Small intestine (tissue), 7 donors: ENCODE measurements around the gene PPRC1. TPM values are rescaled to one million over a fixed set of nuclear protein-coding genes. Genes with fewer than 3 reads are reported as not detected.

Experiments used
- DNase-seq, 2 donors: peaks; one replicate each; pipeline versions ENCODE4 v3.0.0 to v3.0.0-alpha.2; 2013
- FAIRE-seq: peaks from 2 replicates; lab custom pipeline; 2012; peaks lifted over from hg19 to GRCh38; lab: Jason Lieb, UNC
- H3K27ac ChIP-seq, 3 donors: one replicate each; pipeline ENCODE4 v1.5.1; 2013; ENCODE audit warnings: low read length in 2 of 3, mild to moderate bottlenecking in 2 of 3, control low read depth in 1 of 3, inconsistent platforms in 1 of 3, low read depth in 1 of 3, moderate library complexity in 1 of 3
- H3K27me3 ChIP-seq, 3 donors: one replicate each; pipeline ENCODE4 v1.6.1; 2013; ENCODE audit warnings: low read length in 3 of 3, inconsistent platforms in 1 of 3; ENCODE audit not compliant: control insufficient read depth in 3 of 3, insufficient read depth in 3 of 3
- H3K36me3 ChIP-seq, 3 donors: one replicate each; pipeline ENCODE4 v1.6.1; 2013; ENCODE audit warnings: low read length in 3 of 3, inconsistent platforms in 1 of 3, low read depth in 1 of 3, mild to moderate bottlenecking in 1 of 3, moderate library complexity in 1 of 3; ENCODE audit not compliant: control insufficient read depth in 3 of 3, insufficient read depth in 2 of 3
- H3K4me1 ChIP-seq, 3 donors: one replicate each; pipeline ENCODE4 v1.6.1; 2013; ENCODE audit warnings: low read length in 2 of 3, inconsistent platforms in 1 of 3, low read depth in 1 of 3, mild to moderate bottlenecking in 1 of 3, moderate library complexity in 1 of 3; ENCODE audit not compliant: control insufficient read depth in 3 of 3, insufficient read depth in 2 of 3
- H3K4me3 ChIP-seq, 3 donors: one replicate each; pipeline ENCODE4 v1.5.1; 2013; ENCODE audit warnings: low read length in 3 of 3, control low read depth in 1 of 3, inconsistent platforms in 1 of 3, low read depth in 1 of 3, mild to moderate bottlenecking in 1 of 3, moderate library complexity in 1 of 3
- H3K9me3 ChIP-seq, 2 donors: one replicate each; pipeline ENCODE4 v1.6.1; 2013; ENCODE audit warnings: low read depth in 1 of 2, low read length in 1 of 2; ENCODE audit not compliant: control insufficient read depth in 2 of 2, insufficient read depth in 1 of 2
- WGBS, 3 donors: extraction: QIAGEN DNeasy Blood & Tissue Kit; methylation state at CpG; one replicate each; pipeline ENCODE4 v1.1.7; 2013; 5-methylcytosine and 5-hydroxymethylcytosine counted together
- polyA plus RNA-seq, 4 donors: library from polyadenylated mRNA; stranded (reverse) in 3 of 4; unstranded in 1 of 4; fragments of 200-250 nt in 3 of 4; fragments of 120-200 nt in 1 of 4; gene quantifications; one replicate each; pipeline versions ENCODE4 v1.2.1 to v1.2.3, GENCODE V29; 2013
- donor health status: healthy with polysubstance abuse.
- donor health status: control.
- donor health status: control.
- donor health status: Bipolar disorder and iron deficiency.
- donor health status: healthy.

PPRC1 gene
- polyA plus RNA-seq, 4 donors: 4.5 to 26.5 (median 11.9) TPM

GRCh38 chr10:102159051-102159597 is 26.3 kb downstream of the PPRC1 start:
- FAIRE-seq (no peak), DNase-seq (no peak)
- H3K4me3 ChIP-seq: no peak overlapping the region
- H3K9me3 ChIP-seq: no peaks in the 10 kb centered on the region
- H3K4me1 ChIP-seq: no peaks in the 10 kb centered on the region
- no peaks in the 10 kb centered on the region for H3K27me3 ChIP-seq
- 90 to 95% (median 92%) methylated on average over 5 of the region's 5 CpGs for WGBS, 3 donors
- peaks cover 31 to 69% (median 41%) of the 10 kb centered on the region in 3 donors for H3K36me3 ChIP-seq
- no peak overlapping the region for H3K27ac ChIP-seq

- WGBS, 3 donors: 92 to 96% (median 95%) methylated on average over 4 of the region's 4 CpGs
- Histone ChIP-seq H3K9me3 (no peaks in the 10 kb centered on the region), H3K27ac (no peak overlapping the region), H3K4me3 (no peak overlapping the region), H3K4me1 (no peaks in the 10 kb centered on the region), H3K36me3 (peaks cover 31 to 63% (median 41%) of the 10 kb centered on the region in 3 donors), H3K27me3 (no peaks in the 10 kb centered on the region)
- DNase-seq (no peak), FAIRE-seq (no peak)
Observed at GRCh38 chr10:102159831-102160230, 27.0 kb downstream of the PPRC1 start.

DNA sequence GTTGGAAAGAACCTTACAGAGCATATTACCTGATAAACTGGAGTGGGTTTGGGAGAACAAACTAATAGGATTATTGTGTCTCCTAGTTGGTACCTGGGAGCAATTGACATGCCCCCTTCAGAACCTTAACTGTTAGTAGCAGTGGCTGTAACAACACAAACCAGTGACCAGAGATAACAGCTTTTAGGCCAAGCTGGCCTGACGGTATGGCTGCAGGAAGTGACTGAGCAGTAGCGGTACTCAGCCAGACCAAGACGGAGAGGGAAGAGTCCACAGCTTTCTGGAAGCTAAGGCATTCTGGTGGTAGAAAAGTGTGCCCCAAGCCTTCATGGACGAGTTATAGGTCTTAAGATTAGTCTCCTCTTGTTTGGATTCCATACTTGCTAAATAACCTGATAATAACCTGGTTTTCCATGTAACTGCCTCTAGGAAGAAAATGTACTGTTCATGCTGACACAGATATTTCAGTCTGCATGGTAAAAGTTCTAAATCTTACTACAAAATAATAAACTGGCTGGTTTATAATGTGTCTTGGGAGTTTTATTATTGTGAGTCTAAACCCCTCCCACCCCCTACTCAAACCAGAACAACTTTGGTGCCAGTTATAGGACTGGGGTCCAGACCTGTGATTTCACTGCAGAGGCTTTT is 30.6 kb downstream of the PPRC1 start:
- DNase-seq (no peak), FAIRE-seq (no peak)
- Histone ChIP-seq H3K36me3 (peaks cover 28 to 39% (median 28%) of the 10 kb centered on the region in 3 donors), H3K27ac (no peak overlapping the region), H3K4me1 (no peaks in the 10 kb centered on the region), H3K9me3 (no peaks in the 10 kb centered on the region), H3K27me3 (no peaks in the 10 kb centered on the region), H3K4me3 (no peak overlapping the region)
- WGBS, 3 donors: 72 to 79% (median 77%) methylated on average over 4 of the region's 4 CpGs

- H3K27ac ChIP-seq: no peak overlapping the region
- H3K27me3 ChIP-seq: peaks cover 0 to 3% (median 0%) of the 10 kb centered on the region in 3 donors
- H3K4me3 ChIP-seq: no peak overlapping the region
- 29 to 68% (median 29%) methylated on average over 1 of the region's 1 CpG for WGBS, 3 donors
- H3K36me3 ChIP-seq: peaks cover 0 to 4% (median 3%) of the 10 kb centered on the region in 3 donors
- FAIRE-seq: no peak
- no peaks in the 10 kb centered on the region for H3K9me3 ChIP-seq
- no peak for DNase-seq
- H3K4me1 ChIP-seq: no peaks in the 10 kb centered on the region
Observed at GRCh38 chr10:102167861-102168260, 35.0 kb downstream of the PPRC1 start.

DNA sequence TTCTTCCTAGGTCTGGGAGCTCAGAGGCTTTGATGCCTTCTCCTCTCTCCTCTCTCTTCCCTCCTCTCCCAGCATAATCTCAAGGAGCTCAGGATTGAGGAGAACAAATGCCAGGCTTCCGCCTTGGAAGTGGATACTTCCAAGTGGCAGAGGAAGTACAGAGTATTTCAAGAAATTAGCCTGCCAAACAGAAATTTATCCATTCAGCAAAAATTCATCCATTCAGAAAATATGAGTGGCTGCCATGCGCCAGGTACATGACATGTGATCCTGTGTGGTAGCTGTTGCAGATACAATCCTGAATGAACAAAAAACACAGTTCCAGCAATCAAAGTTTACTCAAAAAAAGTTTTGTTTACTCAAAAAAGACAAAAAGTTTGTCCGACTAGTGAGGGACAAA is 37.8 kb downstream of the PPRC1 start:
- FAIRE-seq: no peak

DNA sequence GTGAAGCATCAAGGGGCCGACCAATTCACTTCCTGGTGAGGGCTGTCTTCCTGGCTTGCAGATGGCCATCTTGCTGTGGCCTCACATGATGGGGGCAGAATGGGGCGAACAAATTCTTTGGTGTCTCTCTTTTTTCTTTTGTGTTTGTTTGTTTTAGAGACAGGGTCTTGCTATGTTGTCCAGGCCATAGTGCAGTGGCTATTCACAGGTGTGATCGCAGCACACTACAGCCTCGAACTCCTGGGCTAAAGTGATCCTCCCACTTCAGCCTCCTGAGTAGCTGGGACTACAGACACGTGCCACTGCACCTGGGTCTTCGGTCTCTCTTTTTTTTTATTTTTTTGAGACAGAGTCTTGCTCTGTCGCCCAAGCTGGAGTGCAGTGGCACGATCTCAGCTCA is 39.4 kb downstream of the PPRC1 start:
- Histone ChIP-seq H3K27me3 (peaks cover 0 to 6% (median 0%) of the 10 kb centered on the region in 3 donors), H3K9me3 (no peaks in the 10 kb centered on the region), H3K4me3 (no peak overlapping the region), H3K36me3 (no peaks in the 10 kb centered on the region), H3K4me1 (no peaks in the 10 kb centered on the region), H3K27ac (no peak overlapping the region)
- DNase-seq (no peak), FAIRE-seq (no peak)
- 86 to 88% (median 87%) methylated on average over 8 of the region's 8 CpGs for WGBS, 3 donors

More for the DNA sequence above, 37.8 kb downstream of the PPRC1 start:
- no peaks in the 10 kb centered on the region for H3K4me1 ChIP-seq
- H3K4me3 ChIP-seq: no peak overlapping the region
- peaks cover 0 to 3% (median 0%) of the 10 kb centered on the region in 3 donors for H3K27me3 ChIP-seq
- no peak for DNase-seq
- H3K36me3 ChIP-seq: no peaks in the 10 kb centered on the region
- 50 to 78% (median 56%) methylated on average over 3 of the region's 3 CpGs for WGBS, 3 donors
- no peak overlapping the region for H3K27ac ChIP-seq
- H3K9me3 ChIP-seq: no peaks in the 10 kb centered on the region

DNA sequence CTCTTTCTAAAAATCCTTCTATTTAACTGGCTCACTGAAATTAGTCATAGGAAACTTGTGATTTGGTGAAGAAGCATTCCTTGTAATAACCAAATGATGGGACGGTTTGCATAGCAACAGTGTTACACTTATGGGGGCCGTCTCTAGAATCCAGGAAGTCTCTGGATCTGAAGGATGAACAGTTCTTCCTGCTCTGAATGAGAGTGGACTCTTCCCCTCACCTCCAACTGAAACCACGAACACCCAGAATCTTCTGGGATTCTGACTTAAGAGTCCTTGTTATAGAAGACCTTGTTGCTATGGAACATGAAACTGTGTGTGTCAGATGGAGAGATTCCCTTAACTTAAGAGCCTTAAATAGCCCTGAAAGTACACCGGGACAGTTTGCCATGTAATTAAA is 42.6 kb downstream of the PPRC1 start:
- H3K27ac ChIP-seq: no peak overlapping the region
- no peaks in the 10 kb centered on the region for H3K4me1 ChIP-seq
- no peak overlapping the region for H3K4me3 ChIP-seq
- H3K36me3 ChIP-seq: no peaks in the 10 kb centered on the region
- H3K27me3 ChIP-seq: peaks cover 0 to 6% (median 0%) of the 10 kb centered on the region in 3 donors
- 51 to 59% (median 58%) methylated on average over 4 of the region's 4 CpGs for WGBS, 3 donors
- FAIRE-seq (no peak), DNase-seq (no peak)
- H3K9me3 ChIP-seq: no peaks in the 10 kb centered on the region

- Histone ChIP-seq H3K27ac (no peak overlapping the region), H3K27me3 (no peaks in the 10 kb centered on the region), H3K36me3 (no peaks in the 10 kb centered on the region), H3K4me3 (no peak overlapping the region), H3K9me3 (peaks cover 0 to 9% of the 10 kb centered on the region in 2 donors), H3K4me1 (peaks cover 0 to 13% (median 3%) of the 10 kb centered on the region in 3 donors)
- DNase-seq: no peak
- 90 to 93% (median 92%) methylated on average over 2 of the region's 2 CpGs for WGBS, 3 donors
- FAIRE-seq: no peak
Observed at GRCh38 chr10:102184606-102185005, 51.8 kb downstream of the PPRC1 start.
